Measurements from ENCODE around the gene TEAD1. TPM values are rescaled to one million over a fixed set of nuclear protein-coding genes. Genes with fewer than 3 reads are reported as not detected.

Gene TEAD1
- total RNA-seq, 2 experiments from 2014 or later: 5.6 to 10.8 TPM

DNA sequence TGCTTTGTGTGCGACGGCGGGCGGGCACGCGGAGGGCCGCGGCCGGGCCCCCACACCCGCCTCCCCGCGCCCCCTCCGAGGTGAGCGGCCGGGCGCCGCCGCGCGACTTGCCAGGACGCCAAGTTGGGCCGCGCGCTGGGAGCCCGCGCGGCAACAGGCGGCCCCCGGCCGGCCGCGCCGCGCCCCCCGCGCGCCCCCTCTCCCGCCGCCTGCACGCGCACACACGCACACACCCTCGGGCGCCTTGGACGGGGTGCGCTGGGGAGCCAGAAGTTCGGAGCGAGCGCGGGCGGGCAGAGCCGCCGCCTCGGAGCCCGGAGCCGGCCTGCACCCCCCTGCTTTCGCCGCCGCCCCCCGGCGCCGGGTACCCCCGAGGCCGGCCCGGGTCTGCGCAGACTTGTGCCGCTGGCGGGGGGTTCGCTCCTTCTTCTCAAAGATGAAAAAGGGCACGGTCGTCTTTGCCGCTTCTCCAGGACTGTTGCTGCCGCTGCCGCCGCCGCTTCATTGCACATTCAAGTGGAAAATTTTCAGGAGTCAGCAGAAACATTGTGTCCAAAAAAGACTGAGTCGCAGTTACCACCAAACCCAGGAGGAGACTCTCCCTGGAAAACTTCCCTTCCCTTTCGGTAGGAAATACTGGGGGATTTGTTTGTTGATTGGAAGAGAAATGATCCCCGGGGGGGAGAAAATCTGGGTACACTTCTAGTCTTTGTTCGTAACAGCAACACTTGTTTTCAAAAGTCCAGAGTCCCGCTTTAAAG lies 895 bp downstream of the TEAD1 start:
- Histone ChIP-seq H3K4me1 (ENCODE audit: insufficient read depth, low read length, poor library complexity, severe bottlenecking) (peaks cover 3% of the 10 kb centered on the region), H3K9me2 (ENCODE audit: insufficient read depth, low read length) (no peaks in the 10 kb centered on the region), H3K27ac (ENCODE audit: low read depth, low read length, poor library complexity, severe bottlenecking) (no peak overlapping the region), H3K4me2 (ENCODE audit: low read length) (peak overlapping the region; percentile 65), H4K20me1 (ENCODE audit: insufficient read depth, low read length) (peaks cover 3% of the 10 kb centered on the region; the same call in 1 of the 2 replicates), H3K9me3 (ENCODE audit: low read length) (no peaks in the 10 kb centered on the region), H3K36me3 (ENCODE audit: insufficient read depth, low read length) (no peaks in the 10 kb centered on the region), H2AFZ (ENCODE audit: low read length) (no peak overlapping the region), H3K79me2 (ENCODE audit: insufficient read depth, low read depth, low read length) (no peaks in the 10 kb centered on the region; the same call in 1 of the 2 replicates), H3K4me3 (ENCODE audit: low read depth, low read length, poor library complexity, severe bottlenecking) (peak overlapping the region; percentile 73)
- POLR2A ChIA-PET: no interaction called here
- peak; percentile 12 for DNase-seq (ENCODE audit: low spot score)
- TF ChIP-seq, protein P1, sequence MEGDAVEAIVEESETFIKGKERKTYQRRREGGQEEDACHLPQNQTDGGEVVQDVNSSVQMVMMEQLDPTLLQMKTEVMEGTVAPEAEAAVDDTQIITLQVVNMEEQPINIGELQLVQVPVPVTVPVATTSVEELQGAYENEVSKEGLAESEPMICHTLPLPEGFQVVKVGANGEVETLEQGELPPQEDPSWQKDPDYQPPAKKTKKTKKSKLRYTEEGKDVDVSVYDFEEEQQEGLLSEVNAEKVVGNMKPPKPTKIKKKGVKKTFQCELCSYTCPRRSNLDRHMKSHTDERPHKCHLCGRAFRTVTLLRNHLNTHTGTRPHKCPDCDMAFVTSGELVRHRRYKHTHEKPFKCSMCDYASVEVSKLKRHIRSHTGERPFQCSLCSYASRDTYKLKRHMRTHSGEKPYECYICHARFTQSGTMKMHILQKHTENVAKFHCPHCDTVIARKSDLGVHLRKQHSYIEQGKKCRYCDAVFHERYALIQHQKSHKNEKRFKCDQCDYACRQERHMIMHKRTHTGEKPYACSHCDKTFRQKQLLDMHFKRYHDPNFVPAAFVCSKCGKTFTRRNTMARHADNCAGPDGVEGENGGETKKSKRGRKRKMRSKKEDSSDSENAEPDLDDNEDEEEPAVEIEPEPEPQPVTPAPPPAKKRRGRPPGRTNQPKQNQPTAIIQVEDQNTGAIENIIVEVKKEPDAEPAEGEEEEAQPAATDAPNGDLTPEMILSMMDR (conservative IDR thresholded peaks at IDR 0.05; ENCODE audit: low read length): no peak
- 0 out of 2 replicates have a peak, but pooled peaks have one; percentile 75 for TF ChIP-seq EZH2phosphoT487 (IDR thresholded peaks at IDR 0.05; ENCODE audit: borderline replicate concordance, low read depth, low read length)
- intact Hi-C loops (cut with micrococcal nuclease; ENCODE audit: unreplicated experiment): loop anchor here (10.0 kb wide), 1 partner anchor 210 kb away; no protein-coding TSS in a partner anchor
- CTCF ChIA-PET (ENCODE audit: unreplicated experiment): no interaction called here
- no TSS peak for BruUV-seq (replicated peaks)

DNA sequence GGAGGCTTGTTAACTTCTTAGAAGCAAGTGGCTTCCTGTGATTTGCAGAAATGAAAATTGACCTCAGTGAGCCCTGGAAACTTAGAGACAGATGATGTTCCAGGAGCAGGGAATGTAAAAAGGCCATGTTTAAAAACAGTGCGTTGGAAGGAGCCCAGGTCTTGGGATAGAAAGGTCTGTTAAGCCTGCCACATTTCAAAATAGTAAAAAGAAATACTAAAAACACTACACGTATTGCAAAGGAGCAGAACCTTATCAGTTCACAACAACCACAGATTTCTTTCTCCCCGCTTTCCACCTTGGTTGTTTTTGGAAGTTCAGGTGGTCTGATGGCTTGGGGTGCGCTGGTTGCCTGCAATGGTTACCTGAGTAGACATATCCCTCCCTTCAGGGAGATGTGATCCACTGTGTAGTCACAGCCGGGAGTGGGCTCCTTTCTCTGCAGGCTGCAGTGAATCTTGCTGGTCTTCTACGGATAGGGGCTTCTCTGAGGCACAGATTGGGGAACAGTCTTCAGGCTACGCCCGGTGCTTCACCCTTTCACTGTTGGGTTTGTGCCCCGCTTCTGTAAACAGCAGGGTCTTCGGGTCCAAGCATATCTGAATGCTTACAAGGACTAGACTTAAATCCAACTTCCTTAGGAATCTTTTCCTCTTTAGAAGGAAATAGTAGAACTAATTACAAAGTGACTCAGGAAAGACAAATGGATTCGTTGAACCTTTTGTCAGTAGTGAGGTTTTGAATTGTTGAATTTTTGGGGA lies 1.9 kb downstream of the TEAD1 start:
- TF ChIP-seq, protein P1 (conservative IDR thresholded peaks at IDR 0.05; ENCODE audit: low read length): no peak
- no peak for TF ChIP-seq EZH2phosphoT487 (IDR thresholded peaks at IDR 0.05; ENCODE audit: borderline replicate concordance, low read depth, low read length)
- peak; percentile 25 for DNase-seq (ENCODE audit: low spot score)
- peaks cover 3% of the 10 kb centered on the region; the same call in 1 of the 2 replicates for H4K20me1 ChIP-seq (ENCODE audit: insufficient read depth, low read length)
- no peaks in the 10 kb centered on the region for H3K9me3 ChIP-seq (ENCODE audit: low read length)
- no peaks in the 10 kb centered on the region; the same call in 1 of the 2 replicates for H3K79me2 ChIP-seq (ENCODE audit: insufficient read depth, low read depth, low read length)
- H3K4me3 ChIP-seq (ENCODE audit: low read depth, low read length, poor library complexity, severe bottlenecking): peak overlapping the region; percentile 73
- ChIA-PET POLR2A (no interaction called here), CTCF (ENCODE audit: unreplicated experiment) (no interaction called here)
- no peak overlapping the region for H3K27ac ChIP-seq (ENCODE audit: low read depth, low read length, poor library complexity, severe bottlenecking)
- H3K36me3 ChIP-seq (ENCODE audit: insufficient read depth, low read length): no peaks in the 10 kb centered on the region
- H3K4me2 ChIP-seq (ENCODE audit: low read length): peak overlapping the region; percentile 65
- intact Hi-C loops (cut with micrococcal nuclease; ENCODE audit: unreplicated experiment): loop anchor here (10.0 kb wide), 1 partner anchor 209 kb away; no protein-coding TSS in a partner anchor
- H3K9me2 ChIP-seq (ENCODE audit: insufficient read depth, low read length): no peaks in the 10 kb centered on the region
- no peak overlapping the region for H2AFZ ChIP-seq (ENCODE audit: low read length)
- no TSS peak for BruUV-seq (replicated peaks)
- H3K4me1 ChIP-seq (ENCODE audit: insufficient read depth, low read length, poor library complexity, severe bottlenecking): peaks cover 3% of the 10 kb centered on the region
